B cell (primary cell): ENCODE results near the gene ALDOB. TPM values are rescaled to one million over a fixed set of nuclear protein-coding genes. Genes with fewer than 3 reads are reported as not detected.

Source experiments
- ATAC-seq: fragments of 200-7000 bp; cut with Tn5 transposase; one replicate; pipeline ENCODE4 v1.10.0; 2021; ENCODE audit warnings: low read depth, mild to moderate bottlenecking, moderate number of reproducible peaks, moderate library complexity
- CTCF ChIA-PET: fragments of 350-600 bp; sonication (Branson Sonifier 250); formaldehyde crosslinking; loops from one replicate; lab custom pipeline; 2021; ENCODE audit warnings: antibody characterized with exemption, inconsistent platforms; lab: Charles Lee
- POLR2A ChIA-PET: fragments of 350-600 bp; sonication (Branson Sonifier 250); formaldehyde crosslinking; loops from one replicate; lab custom pipeline; 2021; ENCODE audit warnings: antibody characterized with exemption; lab: Charles Lee
- DNase-seq: peaks from one replicate; pipeline ENCODE4 v3.0.0; 2013
- H2AFZ ChIP-seq: 2 replicates; pipeline ENCODE4 v1.6.1; 2012; ENCODE audit warnings: mild to moderate bottlenecking, low read depth, low read length; ENCODE audit not compliant: insufficient read depth, poor library complexity, severe bottlenecking
- H3K27ac ChIP-seq, 2 donors: 1 replicate in 1 of 2; 2 replicates in 1 of 2; pipeline ENCODE4 v1.5.1; 2012 to 2013; ENCODE audit warnings: low read length in 2 of 2, mild to moderate bottlenecking in 2 of 2, moderate library complexity in 1 of 2
- H3K27me3 ChIP-seq, 4 experiments: fragments of 200-600 bp in 1 of 4; sonication (generic) in 1 of 4; replicated peaks in 1 of 4; 1 replicate in 2 of 4; 2 replicates in 2 of 4; pipeline versions ENCODE4 v1.6.1 to v1.7.0; 2013 to 2016; ENCODE audit warnings: low read length in 3 of 4, mild to moderate bottlenecking in 2 of 4, mixed read lengths in 1 of 4, moderate library complexity in 1 of 4; ENCODE audit not compliant: insufficient read depth in 4 of 4, control insufficient read depth in 3 of 4; ENCODE audit errors: control extremely low read depth in 1 of 4
- H3K36me3 ChIP-seq, 2 experiments: replicated peaks in 1 of 2; 1 replicate in 1 of 2; 2 replicates in 1 of 2; pipeline versions ENCODE4 v1.6.1 to v1.7.1; 2013; ENCODE audit warnings: low read length in 1 of 2; ENCODE audit not compliant: insufficient read depth in 2 of 2, control insufficient read depth in 1 of 2; ENCODE audit errors: control extremely low read depth in 1 of 2, extremely low read depth in 1 of 2
- H3K4me1 ChIP-seq, 2 donors: fragments of 200-600 bp in 1 of 2; sonication (generic) in 1 of 2; 1 replicate in 1 of 2; 2 replicates in 1 of 2; pipeline versions ENCODE4 v1.5.1 to v1.6.1; 2013 to 2017; ENCODE audit warnings: low read length in 2 of 2; ENCODE audit not compliant: control insufficient read depth in 2 of 2, insufficient read depth in 2 of 2
- H3K4me2 ChIP-seq: replicated peaks from 2 replicates; pipeline ENCODE3; 2012; ENCODE audit warnings: mild to moderate bottlenecking, low read depth, low read length; ENCODE audit not compliant: poor library complexity, severe bottlenecking
- H3K4me3 ChIP-seq, 5 experiments: fragments of 200-600 bp in 1 of 5; sonication (generic) in 1 of 5; 1 replicate in 3 of 5; 2 replicates in 2 of 5; pipeline versions ENCODE4 v1.5.1 to v1.7.0; 2011 to 2016; ENCODE audit warnings: low read length in 4 of 5, mild to moderate bottlenecking in 4 of 5, low read depth in 2 of 5, control low read depth in 1 of 5, moderate library complexity in 1 of 5; ENCODE audit not compliant: insufficient read depth in 1 of 5; ENCODE audit errors: control extremely low read depth in 1 of 5, extremely low read depth in 1 of 5
- H3K79me2 ChIP-seq: fragments of 200-600 bp; sonication (generic); one replicate; pipeline ENCODE4 v1.6.0; 2016; ENCODE audit warnings: low read length; ENCODE audit not compliant: control insufficient read depth, insufficient read depth
- H3K9ac ChIP-seq: fragments of 200-600 bp; sonication (generic); 2 replicates; pipeline ENCODE4 v1.6.1; 2017; ENCODE audit warnings: mild to moderate bottlenecking, low read length, moderate library complexity
- H3K9me3 ChIP-seq, 3 donors: one replicate each; pipeline versions ENCODE4 v1.6.1 to v1.7.1; 2013; ENCODE audit warnings: low read length in 2 of 3; ENCODE audit not compliant: control insufficient read depth in 2 of 3, insufficient read depth in 1 of 3; ENCODE audit errors: control extremely low read depth in 1 of 3
- H4K20me1 ChIP-seq: 2 replicates; pipeline ENCODE4 v1.6.0; 2012; ENCODE audit warnings: mild to moderate bottlenecking, low read length; ENCODE audit not compliant: insufficient read depth, control insufficient read depth, poor library complexity, severe bottlenecking
- H3K27ac Mint-ChIP-seq: one replicate; pipeline ENCODE4 v1.8.0; 2021; ENCODE audit warnings: mixed read lengths
- H3K27me3 Mint-ChIP-seq: one replicate; pipeline ENCODE4 v1.8.0; 2021; ENCODE audit warnings: mixed read lengths
- H3K4me1 Mint-ChIP-seq: one replicate; pipeline ENCODE4 v1.8.0; 2021; ENCODE audit warnings: mixed read lengths
- H3K4me3 Mint-ChIP-seq: one replicate; pipeline ENCODE4 v1.8.0; 2021; ENCODE audit warnings: mixed read lengths
- H3K9me3 Mint-ChIP-seq: one replicate; pipeline ENCODE4 v1.8.0; 2022; ENCODE audit warnings: mixed read lengths; ENCODE audit not compliant: insufficient read depth
- EZH2 ChIP-seq: IDR thresholded peaks from 2 replicates; pipeline ENCODE4 v1.6.1; 2012; ENCODE audit warnings: borderline replicate concordance, low read depth, mild to moderate bottlenecking, moderate library complexity, low read length; ENCODE audit not compliant: insufficient read depth, poor library complexity, severe bottlenecking
- WGBS: methylation state at CpG from one replicate; pipeline ENCODE4 v1.1.5; 2013; ENCODE audit warnings: missing lambda C conversion rate; ENCODE audit not compliant: insufficient coverage; 5-methylcytosine and 5-hydroxymethylcytosine counted together
- intact Hi-C: fragments of 100-400 bp; cut with micrococcal nuclease; formaldehyde crosslinking; loops from one replicate; pipeline ENCODE4 v1.10.0; 2022
- polyA plus RNA-seq: library from polyadenylated mRNA; depleted of rRNA; stranded (reverse); fragments of >200 nt; gene quantifications from 2 replicates; pipeline ENCODE4 v1.2.3, GENCODE V29; 2012
- total RNA-seq, 2 donors: library from RNA; stranded (reverse); fragments of 120-200 nt in 1 of 2; gene quantifications; 1 replicate in 1 of 2; 2 replicates in 1 of 2; pipeline versions ENCODE4 v1.2.3 to v1.2.4, GENCODE V29; 2013 to 2022
- TF ChIP-seq, protein P1 (sequence below): fragments of 200-600 bp; IDR thresholded peaks from one replicate; pipeline ENCODE4 v1.8.0; 2022; ENCODE audit warnings: antibody characterized with exemption, mild to moderate bottlenecking

Gene ALDOB
- total and polyA plus RNA-seq, 2 donors (not counting 1 experiment from before 2014, with no cell fraction given): not detected

DNA sequence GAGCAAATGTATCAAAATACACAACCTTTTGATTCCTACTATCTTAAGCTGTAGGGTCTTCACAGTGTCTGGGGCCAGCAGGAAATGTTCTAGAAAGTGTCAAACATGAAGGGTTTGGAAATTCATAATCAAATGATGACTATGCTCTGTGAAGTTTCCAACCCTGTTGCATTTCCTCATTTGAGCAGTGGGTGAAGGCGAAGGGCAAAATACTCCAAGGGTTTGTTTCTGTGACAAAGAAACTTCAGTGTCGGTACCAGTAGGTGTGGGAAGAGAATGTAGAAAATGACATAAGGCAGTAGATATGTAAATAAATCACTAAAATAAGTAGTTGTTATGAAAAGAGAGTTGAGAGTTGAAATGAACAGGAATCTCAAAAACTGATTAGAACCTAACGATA lies 576 bp downstream of the ALDOB start:
- CTCF ChIA-PET: no interaction called here
- 83% methylated on average over 1 of the region's 3 CpGs for WGBS

DNA sequence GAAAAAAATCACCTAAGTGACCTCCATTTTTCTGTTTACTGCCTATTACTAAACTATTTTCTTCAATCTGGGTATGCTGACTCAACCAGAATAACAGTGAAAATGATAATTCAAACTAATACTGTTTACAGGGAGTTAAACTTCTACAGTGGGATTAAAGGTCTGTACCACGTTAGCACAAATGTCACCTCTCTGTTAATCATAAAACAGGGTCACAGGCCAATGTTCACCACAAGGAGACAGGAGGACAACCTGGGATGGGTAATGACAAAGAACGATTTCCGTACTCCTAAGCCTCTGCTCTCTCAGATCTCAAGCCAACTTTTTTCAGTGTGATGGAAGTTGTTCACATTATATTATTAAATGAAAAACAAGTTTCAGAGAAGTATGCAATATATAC lies 2.3 kb downstream of the ALDOB start:
- POLR2A ChIA-PET: no interaction called here
- TF ChIP-seq, protein P1, sequence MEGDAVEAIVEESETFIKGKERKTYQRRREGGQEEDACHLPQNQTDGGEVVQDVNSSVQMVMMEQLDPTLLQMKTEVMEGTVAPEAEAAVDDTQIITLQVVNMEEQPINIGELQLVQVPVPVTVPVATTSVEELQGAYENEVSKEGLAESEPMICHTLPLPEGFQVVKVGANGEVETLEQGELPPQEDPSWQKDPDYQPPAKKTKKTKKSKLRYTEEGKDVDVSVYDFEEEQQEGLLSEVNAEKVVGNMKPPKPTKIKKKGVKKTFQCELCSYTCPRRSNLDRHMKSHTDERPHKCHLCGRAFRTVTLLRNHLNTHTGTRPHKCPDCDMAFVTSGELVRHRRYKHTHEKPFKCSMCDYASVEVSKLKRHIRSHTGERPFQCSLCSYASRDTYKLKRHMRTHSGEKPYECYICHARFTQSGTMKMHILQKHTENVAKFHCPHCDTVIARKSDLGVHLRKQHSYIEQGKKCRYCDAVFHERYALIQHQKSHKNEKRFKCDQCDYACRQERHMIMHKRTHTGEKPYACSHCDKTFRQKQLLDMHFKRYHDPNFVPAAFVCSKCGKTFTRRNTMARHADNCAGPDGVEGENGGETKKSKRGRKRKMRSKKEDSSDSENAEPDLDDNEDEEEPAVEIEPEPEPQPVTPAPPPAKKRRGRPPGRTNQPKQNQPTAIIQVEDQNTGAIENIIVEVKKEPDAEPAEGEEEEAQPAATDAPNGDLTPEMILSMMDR: no peak
- no peak for TF ChIP-seq EZH2
- Histone ChIP-seq H3K36me3 (no peaks in the 10 kb centered on the region), H4K20me1 (no peaks in the 10 kb centered on the region), H3K9me3 (no peaks in the 10 kb centered on the region), H3K79me2 (no peaks in the 10 kb centered on the region), H3K27ac (no peak overlapping the region), H3K27me3 (peaks cover 0 to 3% (median 0%) of the 10 kb centered on the region in 4 experiments), H3K9ac (no peak overlapping the region), H3K4me3 (no peak overlapping the region), H3K4me1 (peaks cover under 1 to 2% of the 10 kb centered on the region in 2 donors), H3K4me2 (no peak overlapping the region), H2AFZ (no peak overlapping the region)
- CTCF ChIA-PET: no interaction called here
- no peak for ATAC-seq
- intact Hi-C loops: no loop called here
- Mint-ChIP-seq H3K27me3 (peaks cover 5% of the 10 kb centered on the region), H3K4me1 (peaks cover 3% of the 10 kb centered on the region), H3K4me3 (no peak overlapping the region), H3K27ac (no peak overlapping the region), H3K9me3 (no peaks in the 10 kb centered on the region)
- no peak for DNase-seq
- no CpG with 5 or more reads among the region's 3 CpGs for WGBS

More for the DNA sequence above, 576 bp downstream of the ALDOB start:
- ATAC-seq: no peak
- Histone ChIP-seq H3K4me2 (no peak overlapping the region), H3K4me3 (no peak overlapping the region), H3K36me3 (no peaks in the 10 kb centered on the region), H2AFZ (no peak overlapping the region), H3K27me3 (no peaks in the 10 kb centered on the region), H3K27ac (no peak overlapping the region), H3K4me1 (no peaks in the 10 kb centered on the region), H4K20me1 (no peaks in the 10 kb centered on the region), H3K79me2 (no peaks in the 10 kb centered on the region), H3K9ac (no peak overlapping the region), H3K9me3 (no peaks in the 10 kb centered on the region)
- no peaks in the 10 kb centered on the region for H3K9me3 Mint-ChIP-seq
- H3K4me1 Mint-ChIP-seq: no peaks in the 10 kb centered on the region
- intact Hi-C loops: no loop called here
- peaks cover 9% of the 10 kb centered on the region for H3K27me3 Mint-ChIP-seq
- no peak overlapping the region for H3K4me3 Mint-ChIP-seq
- no peak overlapping the region for H3K27ac Mint-ChIP-seq
- POLR2A ChIA-PET: no interaction called here
- no peak for DNase-seq
- TF ChIP-seq EZH2: no peak
- TF ChIP-seq, protein P1: no peak
